SK-N-SH treated with all-trans-retinoic acid at 6 μM for 48 hours (cell line): ENCODE measurements around the gene SLX4IP.

ENCODE experiments used
- ATAC-seq: fragments of 200-7000 bp; cut with Tn5 transposase; 3 replicates; pipeline ENCODE4 v1.9.1; 2020; ENCODE audit warnings: mild to moderate bottlenecking, moderate library complexity
- ARNTL ChIP-seq: fragments of 450-650 bp; formaldehyde crosslinking; IDR thresholded peaks from 2 replicates; pipeline ENCODE4 v1.5.0; 2020; ENCODE audit warnings: low read depth, mild to moderate bottlenecking, moderate library complexity, borderline replicate concordance
- BACH2 ChIP-seq: fragments of 250-450 bp; sonication (Bioruptor Pico); IDR thresholded peaks from 2 replicates; pipeline ENCODE4 v1.9.0; 2021; ENCODE audit warnings: mild to moderate bottlenecking, borderline replicate concordance
- CREB5 ChIP-seq: fragments of 250-450 bp; sonication (Bioruptor Pico); IDR thresholded peaks from 2 replicates; pipeline ENCODE4 v1.5.1; 2020; ENCODE audit warnings: low read depth, mild to moderate bottlenecking, moderate library complexity
- CSDC2 ChIP-seq: fragments of 250-450 bp; sonication (Bioruptor Pico); IDR thresholded peaks from 2 replicates; pipeline ENCODE4 v1.5.0; 2020; ENCODE audit warnings: mild to moderate bottlenecking, moderate library complexity
- CSRNP3 ChIP-seq: fragments of 250-450 bp; sonication (Bioruptor Pico); IDR thresholded peaks from 2 replicates; pipeline ENCODE4 v1.5.1; 2021; ENCODE audit warnings: mild to moderate bottlenecking, moderate library complexity
- ESRRG ChIP-seq: fragments of 250-450 bp; sonication (Bioruptor Pico); IDR thresholded peaks from 2 replicates; pipeline ENCODE4 v1.6.1; 2021; ENCODE audit warnings: mild to moderate bottlenecking
- GLIS3 ChIP-seq: fragments of 250-450 bp; sonication (Bioruptor Pico); IDR thresholded peaks from 2 replicates; pipeline ENCODE4 v1.5.0; 2020; ENCODE audit warnings: mild to moderate bottlenecking, moderate library complexity
- ISL1 ChIP-seq: fragments of 250-450 bp; sonication (Bioruptor Pico); IDR thresholded peaks from 2 replicates; pipeline ENCODE4 v2.1.2; 2022; ENCODE audit warnings: mild to moderate bottlenecking, moderate library complexity
- OSR1 ChIP-seq: fragments of 250-450 bp; sonication (Bioruptor Pico); IDR thresholded peaks from 2 replicates; pipeline ENCODE4 v1.8.0; 2022; ENCODE audit warnings: moderate library complexity, mild to moderate bottlenecking, inconsistent platforms
- PATZ1 ChIP-seq: fragments of 250-450 bp; sonication (Bioruptor Pico); IDR thresholded peaks from 2 replicates; pipeline ENCODE4 v1.8.0; 2020; ENCODE audit warnings: mild to moderate bottlenecking, moderate library complexity, borderline replicate concordance
- POU6F1 ChIP-seq: fragments of 250-450 bp; sonication (Bioruptor Pico); IDR thresholded peaks from 2 replicates; pipeline ENCODE4 v1.8.0; 2021; ENCODE audit warnings: low read depth, mild to moderate bottlenecking, moderate library complexity, borderline replicate concordance
- RARB ChIP-seq: fragments of 250-450 bp; sonication (Bioruptor Pico); IDR thresholded peaks from 2 replicates; pipeline ENCODE4 v1.8.0; 2021; ENCODE audit warnings: mild to moderate bottlenecking, moderate library complexity
- SNAI2 ChIP-seq: fragments of 250-450 bp; sonication (Bioruptor Pico); IDR thresholded peaks from 2 replicates; pipeline ENCODE4 v1.5.0; 2020; ENCODE audit warnings: mild to moderate bottlenecking, moderate library complexity
- TCF4 ChIP-seq: fragments of 250-450 bp; sonication (Bioruptor Pico); IDR thresholded peaks from 2 replicates; pipeline ENCODE4 v1.8.0; 2021; ENCODE audit warnings: mild to moderate bottlenecking, moderate library complexity, borderline replicate concordance
- TSHZ2 ChIP-seq: fragments of 250-450 bp; sonication (Bioruptor Pico); IDR thresholded peaks from 2 replicates; pipeline ENCODE4 v1.5.0; 2020; ENCODE audit warnings: mild to moderate bottlenecking, moderate library complexity
- ZC3H10 ChIP-seq: fragments of 250-450 bp; sonication (Bioruptor Pico); IDR thresholded peaks from 2 replicates; pipeline ENCODE4 v1.5.1; 2021; ENCODE audit warnings: mild to moderate bottlenecking, moderate library complexity
- ZFP3 ChIP-seq: fragments of 250-450 bp; sonication (Bioruptor Pico); IDR thresholded peaks from 2 replicates; pipeline ENCODE4 v1.5.0; 2020; ENCODE audit warnings: mild to moderate bottlenecking, moderate library complexity
- ZFP30 ChIP-seq: fragments of 450-650 bp; formaldehyde crosslinking; IDR thresholded peaks from 2 replicates; pipeline ENCODE4 v1.5.0; 2022; ENCODE audit warnings: mild to moderate bottlenecking, moderate library complexity
- ZNF565 ChIP-seq: fragments of 450-650 bp; formaldehyde crosslinking; conservative IDR thresholded peaks from 2 replicates; pipeline ENCODE4 v1.5.0; 2020; ENCODE audit warnings: low read depth, mild to moderate bottlenecking, moderate library complexity
- ZNF8 ChIP-seq: fragments of 450-650 bp; formaldehyde crosslinking; IDR thresholded peaks from 2 replicates; pipeline ENCODE4 v1.5.0; 2020; ENCODE audit warnings: mild to moderate bottlenecking, moderate library complexity

SLX4IP gene

GRCh38 chr20:10524643-10525042 lies 89.5 kb downstream of the SLX4IP start (continued):
- TF ChIP-seq TCF4 (CRISPR knock-in tag) (no peak), ISL1 (CRISPR knock-in tag) (no peak), TSHZ2 (no peak)

GRCh38 chr20:10527781-10528180 lies 92.7 kb downstream of the SLX4IP start:
- no peak for TF ChIP-seq ISL1 (CRISPR knock-in tag)
- no peak for TF ChIP-seq OSR1 (CRISPR knock-in tag)
- no peak for TF ChIP-seq RARB (CRISPR knock-in tag)
- ATAC-seq = no peak

- ATAC-seq = no peak
- TF ChIP-seq POU6F1 (CRISPR knock-in tag) = no peak
- no peak for TF ChIP-seq TSHZ2
- TF ChIP-seq ZNF8 (CRISPR knock-in tag) = no peak
- TF ChIP-seq ISL1 (CRISPR knock-in tag) = no peak
- no peak for TF ChIP-seq PATZ1
- TF ChIP-seq SNAI2 = no peak
- TF ChIP-seq CREB5 (CRISPR knock-in tag) = no peak
- TF ChIP-seq CSDC2 (CRISPR knock-in tag) = no peak
- no peak for TF ChIP-seq ARNTL (CRISPR knock-in tag)
- no peak for TF ChIP-seq GLIS3 (CRISPR knock-in tag)
- TF ChIP-seq CSRNP3 (CRISPR knock-in tag) = no peak
- TF ChIP-seq ZNF565 (CRISPR knock-in tag) = no peak
- no peak for TF ChIP-seq ZFP30
- TF ChIP-seq ZFP3 (CRISPR knock-in tag) = no peak
- no peak for TF ChIP-seq ZC3H10
- no peak for TF ChIP-seq BACH2 (CRISPR knock-in tag)
- TF ChIP-seq TCF4 (CRISPR knock-in tag) = no peak
- TF ChIP-seq RARB (CRISPR knock-in tag) = no peak
- no peak for TF ChIP-seq ESRRG (CRISPR knock-in tag)
- no peak for TF ChIP-seq OSR1 (CRISPR knock-in tag)
These were observed 95.8 kb downstream of the SLX4IP start for GRCh38 chr20:10530883-10531282.
